SH-SY5Y (cell line): ENCODE data around the gene HECW1.

Experiments
- GATA2 ChIP-seq: IDR thresholded peaks from 2 replicates; pipeline ENCODE4 v1.6.1; 2011; ENCODE audit warnings: mild to moderate bottlenecking, low read depth, low read length
- GATA3 ChIP-seq: IDR thresholded peaks from 2 replicates; pipeline ENCODE4 v1.6.1; 2011; ENCODE audit warnings: low read depth, mild to moderate bottlenecking, low read length, moderate library complexity

DNA sequence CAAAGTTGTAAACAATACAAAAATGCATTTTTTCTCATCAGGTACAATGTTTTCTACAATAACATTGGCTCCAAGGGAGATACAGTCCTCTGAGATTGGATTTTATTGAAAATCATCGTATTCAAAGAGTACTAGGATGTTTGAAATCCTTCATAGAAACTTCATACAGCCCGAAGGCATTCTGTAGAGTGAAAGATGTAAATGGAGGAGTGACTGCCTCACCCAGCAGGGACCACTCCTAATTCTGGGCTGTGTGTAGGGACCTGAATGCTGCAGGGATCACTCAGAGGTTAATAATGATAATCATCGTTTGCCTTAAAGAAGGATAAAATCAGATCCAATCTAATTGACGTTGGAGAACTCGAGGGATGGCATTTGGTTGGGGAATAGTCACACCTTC is 198.6 kb downstream of the HECW1 start:
- TF ChIP-seq GATA2 (no peak), GATA3 (no peak)
